GM19240 (cell line): Measurements from ENCODE around the gene SRSF11.
A peak's percentile ranks its signal among the peaks of the same experiment; 100 is the strongest.
"Not testable (repeated sequence)": the region's sequence is repeated elsewhere in the genome, so short reads cannot be mapped to it uniquely, and the experiment has no call there.

ENCODE experiments used
- DNase-seq: peaks from one replicate; pipeline ENCODE4 v3.0.0; 2011; ENCODE audit warnings: low spot score; ENCODE audit not compliant: insufficient read length

SRSF11 gene, protein sequence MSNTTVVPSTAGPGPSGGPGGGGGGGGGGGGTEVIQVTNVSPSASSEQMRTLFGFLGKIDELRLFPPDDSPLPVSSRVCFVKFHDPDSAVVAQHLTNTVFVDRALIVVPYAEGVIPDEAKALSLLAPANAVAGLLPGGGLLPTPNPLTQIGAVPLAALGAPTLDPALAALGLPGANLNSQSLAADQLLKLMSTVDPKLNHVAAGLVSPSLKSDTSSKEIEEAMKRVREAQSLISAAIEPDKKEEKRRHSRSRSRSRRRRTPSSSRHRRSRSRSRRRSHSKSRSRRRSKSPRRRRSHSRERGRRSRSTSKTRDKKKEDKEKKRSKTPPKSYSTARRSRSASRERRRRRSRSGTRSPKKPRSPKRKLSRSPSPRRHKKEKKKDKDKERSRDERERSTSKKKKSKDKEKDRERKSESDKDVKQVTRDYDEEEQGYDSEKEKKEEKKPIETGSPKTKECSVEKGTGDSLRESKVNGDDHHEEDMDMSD

DNA sequence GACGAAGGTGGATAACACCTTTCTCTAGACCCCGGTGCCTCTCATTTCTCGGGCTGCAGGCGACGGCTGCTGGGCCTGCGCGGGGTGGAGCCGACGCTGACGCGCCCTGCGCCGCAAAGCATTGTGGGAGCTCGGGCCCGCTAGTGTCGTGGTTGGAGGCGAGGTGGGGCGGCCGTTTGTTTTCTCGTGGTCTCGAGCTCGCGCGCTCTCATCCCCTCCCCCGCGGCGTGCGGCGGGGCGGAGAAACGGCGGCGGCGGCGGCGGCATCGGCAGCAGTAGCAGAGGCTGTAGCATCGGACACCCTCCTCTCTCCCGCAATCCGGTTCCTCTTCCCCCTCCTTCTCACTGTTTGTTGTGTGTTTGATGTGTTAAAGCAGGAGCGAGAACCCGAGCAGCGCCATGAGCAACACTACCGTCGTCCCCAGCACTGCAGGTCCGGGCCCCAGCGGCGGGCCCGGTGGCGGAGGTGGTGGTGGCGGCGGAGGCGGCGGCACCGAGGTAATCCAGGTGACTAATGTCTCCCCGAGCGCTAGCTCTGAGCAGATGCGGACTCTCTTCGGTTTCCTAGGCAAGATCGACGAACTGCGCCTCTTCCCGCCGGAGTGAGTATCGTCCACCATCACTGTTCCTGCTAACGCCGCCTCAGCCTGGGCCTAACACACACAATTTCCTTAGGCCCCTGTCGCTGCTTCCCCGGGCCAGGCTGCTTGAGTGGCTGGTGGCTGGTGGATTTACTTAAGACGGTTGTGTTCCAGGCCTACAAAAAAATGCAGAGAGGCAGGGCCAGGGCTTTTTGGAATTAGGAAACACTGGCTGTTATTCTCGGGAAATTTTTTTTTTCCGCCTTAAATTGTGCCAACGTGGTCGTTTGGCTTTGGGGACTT is at the start of gene SRSF11:
TSS of gene SRSF11 (plus strand) at position 143 of the 884 bp plus-strand sequence. CDS start at position 400, 257 bp downstream.
- DNase-seq, result peak; percentile 66

DNA sequence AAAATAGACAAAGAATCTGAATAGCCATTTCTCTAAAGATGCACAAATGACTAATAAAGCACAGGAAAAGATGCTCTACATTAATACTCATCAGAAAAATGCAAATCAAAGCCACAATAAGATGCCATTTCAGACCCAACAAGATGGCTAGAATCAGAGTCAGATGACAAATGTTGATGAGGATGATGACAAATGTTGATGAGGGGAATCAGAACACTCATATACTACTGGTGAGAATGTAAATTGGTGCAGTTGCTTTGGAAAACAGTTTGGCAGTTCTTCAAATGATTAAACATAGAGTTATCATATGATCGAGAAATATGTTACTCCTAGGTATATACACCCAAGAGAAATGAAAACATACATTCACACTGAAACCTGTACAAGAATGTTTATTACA is 49.7 kb upstream of the SRSF11 start:
- no peak for DNase-seq

DNA sequence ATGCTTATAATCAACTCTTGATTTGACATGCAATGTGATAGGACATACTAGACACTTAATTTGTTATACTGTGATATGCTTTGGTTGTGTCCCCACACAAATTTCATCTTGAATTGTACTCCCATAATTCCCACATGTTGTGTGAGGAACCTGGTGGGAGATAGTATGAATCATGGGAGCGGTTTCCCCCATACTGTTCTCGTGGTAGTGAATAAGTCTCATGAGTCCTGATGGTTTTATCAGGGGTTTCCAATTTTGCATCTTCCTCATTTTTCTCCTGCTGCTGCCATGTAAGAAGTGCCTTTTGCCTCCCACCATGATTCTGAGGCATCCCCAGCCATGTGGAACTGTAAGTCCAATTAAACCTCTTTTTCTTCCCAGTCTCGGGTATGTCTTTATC is 36.0 kb upstream of the SRSF11 start:
- DNase-seq, result not testable (repeated sequence)

DNA sequence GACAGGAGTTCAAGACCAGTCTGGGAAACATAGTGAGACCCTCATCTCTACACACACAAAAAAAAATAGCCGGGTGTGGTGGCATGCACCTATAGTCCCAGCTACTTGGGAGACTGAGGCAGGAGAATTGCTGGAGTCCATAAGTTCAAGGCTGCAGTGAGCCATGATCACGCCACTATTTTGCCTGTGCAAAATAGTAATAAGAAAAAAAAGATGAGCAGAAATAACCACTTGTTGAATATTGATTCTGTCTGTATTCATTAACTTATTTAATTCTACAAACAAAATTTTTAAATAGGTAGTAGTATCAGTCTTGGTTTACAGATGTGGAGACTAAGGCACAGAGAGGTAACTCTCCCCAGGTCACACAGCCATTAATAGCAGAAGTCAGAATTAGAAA is 32.7 kb upstream of the SRSF11 start:
- DNase-seq, result no peak

DNA sequence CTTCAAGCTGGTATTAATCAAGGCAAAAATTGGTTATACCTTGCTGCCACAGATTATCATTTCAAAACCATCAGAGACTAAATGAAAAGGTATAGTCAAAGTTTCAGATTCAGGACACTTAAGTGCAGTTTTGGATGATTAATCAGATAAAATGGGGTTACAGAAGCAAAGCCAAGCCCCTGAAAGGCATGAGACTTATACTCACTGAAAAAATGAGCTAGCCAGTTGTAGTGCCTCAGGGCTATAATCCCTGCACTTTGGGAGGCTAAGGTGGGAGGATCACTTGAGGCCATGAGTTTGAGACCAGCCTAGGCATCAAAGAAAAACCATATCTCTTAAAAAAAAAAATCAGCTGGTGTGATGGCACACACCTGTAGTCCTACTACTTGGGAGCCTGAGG is 31.0 kb upstream of the SRSF11 start:
- no peak for DNase-seq

DNA sequence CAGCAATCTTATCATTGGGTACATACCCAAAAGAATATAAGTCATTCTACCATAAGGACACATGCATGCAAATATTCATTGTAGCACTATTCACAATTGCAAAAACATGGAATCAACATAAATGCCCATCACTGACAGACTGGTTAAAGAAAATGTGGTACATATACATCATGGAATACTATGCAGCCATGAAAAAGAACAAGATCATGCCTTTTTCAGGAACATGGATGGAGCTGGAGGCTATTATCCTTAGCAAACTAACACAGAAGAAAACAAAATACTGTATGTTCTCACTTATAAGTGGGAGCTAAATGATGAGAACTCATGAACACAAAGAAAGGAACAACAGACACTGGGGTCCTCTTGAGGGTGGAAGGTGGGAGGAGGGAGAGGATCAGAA is 28.7 kb upstream of the SRSF11 start:
- not testable (repeated sequence) for DNase-seq

DNA sequence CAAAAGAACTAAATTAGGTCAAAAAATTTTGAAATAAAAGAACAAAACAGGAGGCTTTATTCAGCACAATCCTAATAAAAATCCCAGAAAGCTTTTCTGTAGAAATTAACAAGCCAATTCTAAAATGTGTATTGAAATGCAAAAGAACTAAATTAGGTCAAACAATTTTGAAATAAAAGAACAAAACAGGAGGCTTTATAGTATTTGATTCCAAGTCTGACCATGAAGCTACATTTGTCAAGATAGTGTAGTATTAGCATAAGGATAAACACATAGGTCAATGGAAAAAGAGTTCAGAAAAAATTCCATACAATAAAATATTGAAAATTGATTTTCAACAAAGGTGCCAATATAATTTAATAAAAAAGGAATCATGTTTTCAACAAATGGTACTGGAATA is 26.6 kb upstream of the SRSF11 start:
- no peak for DNase-seq

DNA sequence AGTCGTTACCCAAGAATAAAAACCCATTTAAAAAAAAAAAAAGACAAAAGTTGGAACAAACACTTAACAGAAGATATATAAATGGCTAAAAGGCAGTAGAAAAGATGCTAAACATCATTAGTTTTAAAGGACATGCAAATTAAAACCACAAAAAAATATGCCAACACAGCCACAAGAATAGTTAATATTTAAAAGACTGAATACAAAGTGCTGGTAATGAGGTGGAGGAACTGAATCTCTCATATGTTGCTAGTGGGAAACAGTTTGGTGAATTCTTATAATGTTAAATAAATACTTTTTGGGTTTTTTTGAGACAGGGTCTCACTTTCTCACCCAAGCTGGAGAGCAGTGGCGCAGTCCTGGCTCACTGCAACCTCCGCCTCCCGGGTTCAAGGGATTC is 25.8 kb upstream of the SRSF11 start:
- no peak for DNase-seq

DNA sequence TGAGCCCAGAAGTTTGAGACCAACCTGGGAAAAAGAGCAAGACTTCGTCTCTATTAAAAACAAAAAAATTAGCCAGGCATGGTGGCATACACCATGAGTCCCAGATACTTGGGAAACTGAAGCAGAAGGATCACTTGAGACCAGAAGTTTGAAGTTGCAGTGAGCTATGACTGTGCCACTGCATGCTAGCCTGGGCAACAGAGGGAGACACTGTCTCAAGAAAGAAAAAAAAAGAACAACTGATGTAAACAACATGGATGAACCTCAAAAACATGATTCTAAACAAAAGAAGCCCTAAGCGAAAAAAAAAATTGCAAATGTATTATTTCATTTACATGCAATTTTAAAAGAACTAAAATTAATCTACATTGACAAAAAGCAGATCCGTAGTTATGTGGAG is 24.8 kb upstream of the SRSF11 start:
- no peak for DNase-seq

DNA sequence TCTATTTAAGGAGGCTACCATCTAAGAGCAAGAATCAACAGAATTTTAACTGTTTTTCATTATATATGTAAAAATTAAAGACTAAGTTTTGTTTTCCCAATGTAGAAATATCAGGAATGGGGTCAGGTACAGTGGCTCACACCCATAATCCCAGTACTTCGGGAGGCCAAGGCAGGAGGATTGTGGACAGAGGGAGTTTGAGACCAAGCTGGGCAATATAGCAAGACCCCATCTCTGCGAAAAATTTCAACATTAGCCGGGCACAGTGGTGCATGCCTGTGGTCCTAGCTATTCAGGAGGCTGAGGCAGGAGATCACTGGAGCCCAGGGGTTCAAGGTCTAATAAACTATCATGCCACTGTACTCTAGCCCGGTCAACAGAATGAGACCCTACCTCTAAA is 21.1 kb upstream of the SRSF11 start:
- no peak for DNase-seq

DNA sequence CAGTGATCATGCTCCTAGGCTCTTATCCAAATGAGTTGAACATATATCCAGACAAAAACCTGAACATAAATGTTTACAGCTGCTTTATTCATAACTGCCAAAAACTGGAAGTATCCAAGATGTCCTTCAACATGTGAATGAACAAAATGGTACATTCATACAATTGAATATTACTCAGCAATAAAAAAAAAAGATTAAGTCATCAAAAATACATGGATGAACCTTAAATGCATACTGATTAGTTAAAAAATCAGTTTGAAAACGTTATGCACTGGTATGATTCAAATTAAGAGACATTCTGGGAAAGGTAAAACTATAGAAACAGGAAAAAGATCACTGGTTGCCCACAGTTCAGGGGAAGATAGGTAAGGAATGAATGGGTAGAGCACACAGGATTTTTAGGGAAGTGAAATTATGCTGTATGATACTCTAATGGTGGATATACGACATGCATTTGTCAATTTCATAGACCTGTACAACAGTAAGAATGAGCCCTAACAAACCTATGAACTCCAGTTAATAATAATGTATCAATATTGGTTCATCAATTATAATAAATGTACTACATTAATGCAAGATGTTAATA is 18.9 kb upstream of the SRSF11 start:
- DNase-seq, result no peak

DNA sequence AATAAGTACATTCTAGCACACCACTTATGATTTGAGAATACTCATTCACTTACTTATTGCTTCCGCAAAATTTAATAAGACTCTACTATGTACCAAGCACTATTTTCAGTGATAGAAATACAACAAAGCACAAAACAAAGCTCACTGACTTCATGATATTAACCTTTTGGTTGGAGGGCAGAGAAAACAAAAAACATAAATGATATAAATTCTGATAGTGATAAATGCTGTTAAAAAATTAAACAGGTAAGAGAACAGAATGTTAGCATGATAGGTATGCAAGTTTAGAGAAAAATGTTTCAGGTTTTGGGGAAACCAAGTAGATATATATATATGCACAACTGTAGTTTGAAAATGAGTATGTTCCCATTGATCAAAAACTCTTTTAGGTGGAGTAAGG is 17.0 kb upstream of the SRSF11 start:
- DNase-seq, result no peak

DNA sequence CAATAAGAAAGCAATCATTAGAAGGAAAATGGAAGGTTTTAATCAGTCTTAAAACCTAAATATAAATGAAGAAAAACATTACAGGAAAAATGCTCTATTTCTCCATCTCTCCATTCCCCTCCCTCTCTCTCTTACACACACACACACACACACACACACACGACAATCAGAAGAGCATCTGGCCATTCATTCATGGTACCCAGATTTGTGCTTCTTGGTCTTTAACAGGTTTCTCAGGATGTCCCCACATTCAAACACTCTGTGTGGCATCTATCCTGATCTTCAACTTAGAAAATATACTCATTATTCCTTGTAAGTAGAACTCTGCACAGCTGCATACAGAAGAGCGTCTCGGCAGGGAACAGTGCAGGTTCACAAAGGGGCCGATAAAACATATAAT is 16.6 kb upstream of the SRSF11 start:
- DNase-seq, result no peak

DNA sequence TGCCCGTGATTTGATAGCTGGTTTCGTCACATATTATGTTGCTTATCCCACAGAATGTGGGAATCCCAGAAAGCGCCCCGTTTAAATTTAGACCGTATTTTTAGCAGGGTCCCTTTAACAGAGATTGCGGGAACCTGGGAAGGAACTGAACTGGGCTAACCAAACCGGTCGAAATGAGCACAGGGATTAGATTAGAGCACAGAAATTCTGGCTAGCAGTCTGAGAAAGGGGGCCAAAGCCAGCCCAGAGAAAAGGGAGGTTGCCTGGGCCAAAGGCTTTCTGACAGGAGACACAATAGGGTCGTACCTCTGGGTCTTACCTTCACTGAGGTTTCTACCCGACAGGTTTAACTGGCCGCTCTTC is 16.1 kb upstream of the SRSF11 start:
- DNase-seq, result no peak

DNA sequence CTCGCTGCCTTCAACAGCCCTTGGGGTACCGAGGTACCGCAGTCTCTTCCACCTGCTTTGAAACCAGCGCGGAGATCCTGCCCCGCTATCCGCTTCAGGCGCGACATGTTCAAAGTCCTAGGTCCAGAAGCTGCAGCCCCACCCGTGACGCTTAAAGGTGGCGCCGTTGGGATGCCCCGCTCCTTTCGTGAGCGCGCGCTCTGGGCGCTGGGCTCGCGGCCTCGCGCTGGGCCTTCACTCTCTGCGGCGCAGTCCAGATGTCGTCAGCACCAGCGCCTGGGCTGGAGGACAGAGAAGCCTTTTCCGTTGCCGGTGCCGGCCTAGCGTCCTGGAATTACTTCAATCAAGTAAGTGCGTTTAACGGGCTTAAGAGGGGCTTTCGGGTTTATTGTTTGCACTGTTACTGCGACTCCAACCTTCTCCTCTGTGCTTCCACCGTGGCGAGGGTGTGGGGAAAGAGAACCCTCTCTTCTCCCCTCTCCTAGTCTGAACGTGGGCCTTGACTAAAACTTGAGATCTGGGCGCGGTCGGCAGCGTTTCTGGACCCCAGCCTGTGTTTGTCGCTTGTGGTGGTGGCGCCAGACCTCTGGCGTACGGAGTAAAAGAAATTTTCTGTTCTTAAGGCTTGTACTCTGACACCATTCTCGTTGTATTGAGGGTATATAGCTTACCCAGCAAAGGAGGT is 15.6 kb upstream of the SRSF11 start, which contains the start of gene LRRC40:
TSS of gene LRRC40 (minus strand) at position 146 of the 685 bp plus-strand sequence. CDS start at position 107, 39 bp downstream.
- peak; percentile 62 for DNase-seq

DNA sequence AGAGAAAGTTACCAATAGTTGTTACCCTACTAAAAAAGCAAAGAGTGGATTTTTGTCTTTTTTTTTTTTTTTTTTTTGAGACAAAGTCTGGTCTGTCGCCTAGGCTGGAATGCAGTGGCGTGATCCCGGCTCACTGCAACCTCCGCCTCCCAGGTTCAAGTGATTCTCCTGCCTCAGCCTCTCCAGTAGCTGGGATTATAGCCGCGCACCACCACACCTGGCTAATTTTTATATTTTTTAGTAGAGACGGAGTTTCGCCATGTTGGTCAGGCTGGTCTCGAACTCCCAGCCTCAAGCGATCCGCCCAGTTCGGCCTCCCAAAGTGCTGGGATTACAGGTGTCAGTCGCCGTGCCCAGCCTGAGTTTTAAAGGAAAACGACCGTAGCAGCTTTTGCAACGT is 14.3 kb upstream of the SRSF11 start:
- not testable (repeated sequence) for DNase-seq

DNA sequence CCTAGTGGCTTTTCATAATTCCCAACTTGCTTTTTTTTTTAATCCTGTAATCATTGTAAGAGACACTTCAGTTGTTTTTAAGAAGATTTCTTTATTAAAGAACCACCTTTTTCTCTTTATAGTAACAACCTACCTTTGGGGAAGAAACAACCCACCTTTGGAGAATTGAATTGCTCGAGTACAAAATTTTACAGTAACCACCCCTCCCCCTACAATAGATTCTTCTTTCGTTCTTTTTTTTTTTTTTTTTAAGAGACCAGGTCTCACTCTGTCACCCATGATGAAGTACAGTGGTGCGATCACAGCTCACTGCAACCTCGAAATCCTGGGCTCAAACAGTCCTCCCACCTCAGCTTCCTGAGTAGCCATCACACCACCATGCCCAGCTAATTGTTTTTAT is 13.7 kb upstream of the SRSF11 start:
- DNase-seq, result no peak

DNA sequence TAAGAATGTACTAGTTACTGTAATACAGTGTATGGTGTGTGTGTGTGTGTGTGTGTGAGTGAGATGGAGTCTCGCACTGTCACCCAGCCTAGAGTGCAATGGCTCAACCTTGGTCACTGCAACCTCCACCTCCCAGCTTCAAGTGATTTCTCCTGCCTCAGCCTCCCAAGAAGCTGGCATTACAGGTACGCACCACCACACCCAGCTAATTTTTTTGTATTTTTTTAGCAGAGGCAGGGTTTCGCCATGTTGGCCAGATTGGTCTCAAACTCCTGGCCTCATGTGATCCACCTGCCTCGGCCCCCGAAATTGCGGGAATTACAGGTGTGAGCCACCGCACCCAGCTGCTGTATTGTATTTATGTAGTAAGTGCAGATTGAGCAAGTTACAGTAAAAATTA is 12.9 kb upstream of the SRSF11 start:
- DNase-seq, result no peak

DNA sequence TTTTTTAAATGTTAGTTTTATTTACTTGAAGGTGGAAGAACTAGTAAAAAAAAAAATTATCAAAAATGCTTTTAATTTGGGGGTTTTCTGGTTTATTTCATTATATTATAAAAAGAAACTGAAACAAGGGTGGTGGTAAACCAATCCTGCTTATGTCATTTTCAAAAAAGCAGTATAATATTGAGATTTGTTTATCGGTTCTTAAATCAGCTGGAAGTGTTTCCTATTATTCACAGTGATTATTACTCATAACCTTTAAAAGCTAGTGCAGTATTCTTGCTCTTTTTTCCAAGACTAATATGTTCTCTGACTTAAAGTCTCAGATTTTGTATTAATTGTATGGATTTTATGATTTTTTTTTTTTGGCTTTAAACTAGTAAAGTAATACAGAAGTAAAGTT is 10.4 kb upstream of the SRSF11 start:
- DNase-seq, result no peak

DNA sequence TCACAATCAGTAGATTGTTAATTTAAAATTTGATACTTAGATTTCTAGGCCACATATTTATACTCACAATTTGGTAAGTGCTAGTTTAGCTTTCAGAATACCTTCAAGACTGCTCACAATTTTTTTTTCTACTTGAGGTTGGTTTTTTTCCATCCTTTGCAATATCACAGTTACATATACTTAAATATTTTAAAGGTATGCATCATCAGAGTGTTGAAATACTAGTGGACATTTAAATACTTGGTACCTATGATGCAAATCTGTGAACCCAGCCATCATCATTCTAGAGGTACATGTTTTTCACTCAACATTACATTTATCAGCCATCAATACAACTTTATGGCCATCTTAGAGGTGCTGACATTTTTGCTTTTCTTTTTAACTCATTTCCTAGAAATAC is 9.6 kb upstream of the SRSF11 start:
- no peak for DNase-seq

DNA sequence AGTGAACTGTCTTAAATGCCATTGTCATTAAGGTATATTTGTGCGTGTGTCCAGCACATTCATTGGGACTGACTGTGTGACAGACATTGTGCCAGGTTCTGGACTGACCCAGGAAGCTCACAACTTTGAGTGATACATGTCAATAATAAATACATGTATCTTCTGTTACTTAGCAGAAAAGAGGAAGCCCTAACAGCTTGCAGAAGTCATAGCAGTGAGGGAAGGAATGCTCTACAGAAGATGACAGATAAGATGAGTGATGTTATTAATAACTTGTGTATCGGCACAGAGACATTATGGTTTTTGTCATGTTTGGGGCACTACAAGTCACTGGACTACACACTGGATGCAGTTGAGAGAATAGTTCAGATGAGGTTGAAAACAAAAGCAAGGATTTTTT is 1.2 kb upstream of the SRSF11 start:
- DNase-seq, result no peak
